Body of pancreas (tissue), 4 donors: ENCODE results near the gene DGKD. TPM values are rescaled to one million over a fixed set of nuclear protein-coding genes. Genes with fewer than 3 reads are reported as not detected.

Experiments used
- ATAC-seq: fragments of 150-250 bp; one replicate; pipeline ENCODE4 v1.9.1; 2016
- DNase-seq, 4 donors: peaks; one replicate each; pipeline ENCODE4 v3.0.0-alpha.2; 2019
- H3K27ac ChIP-seq, 4 donors: fragments of 200-600 bp; sonication (generic); 1 replicate in 3 of 4; 2 replicates in 1 of 4; pipeline versions ENCODE4 v1.5.1 to v1.6.1; 2016 to 2019; ENCODE audit warnings: mild to moderate bottlenecking in 1 of 4, mixed read lengths in 1 of 4, moderate library complexity in 1 of 4
- H3K27me3 ChIP-seq, 2 donors: fragments of 200-600 bp; sonication (generic); one replicate each; pipeline ENCODE4 v1.6.0; 2016; ENCODE audit warnings: mild to moderate bottlenecking in 1 of 2
- H3K36me3 ChIP-seq, 2 donors: fragments of 200-600 bp; sonication (generic); replicated peaks in 1 of 2; 2 replicates each; pipeline ENCODE4 v1.5.1; 2016; ENCODE audit warnings: low read depth in 2 of 2; ENCODE audit not compliant: insufficient read depth in 1 of 2
- H3K4me1 ChIP-seq: fragments of 200-600 bp; sonication (generic); one replicate; pipeline ENCODE4 v1.6.0; 2016
- H3K4me3 ChIP-seq, 2 donors: fragments of 200-600 bp; sonication (generic); 1 replicate in 1 of 2; 2 replicates in 1 of 2; pipeline ENCODE4 v1.5.1; 2016 to 2019
- H3K9me3 ChIP-seq, 3 donors: fragments of 200-600 bp; sonication (generic); 1 replicate in 2 of 3; 2 replicates in 1 of 3; pipeline ENCODE4 v1.5.1; 2016
- POLR2A ChIP-seq, 3 donors: fragments of 450-650 bp; IDR thresholded peaks; one replicate each; pipeline ENCODE4 v1.6.1; 2016; ENCODE audit warnings: antibody characterized with exemption in 3 of 3, mild to moderate bottlenecking in 2 of 3
- WGBS, 2 donors: methylation state at CpG; one replicate each; pipeline ENCODE4 v1.1.5; 2017; 5-methylcytosine and 5-hydroxymethylcytosine counted together
- intact Hi-C: fragments of 100-400 bp; cut with DNase I; formaldehyde crosslinking; loops from one replicate; pipeline ENCODE4 v1.15.1; 2023
- total RNA-seq, 2 donors: library from RNA; depleted of rRNA; stranded (reverse); fragments of >200 nt; gene quantifications; one replicate each; pipeline ENCODE4 v1.1.0, GENCODE V29; 2016
- TF ChIP-seq, protein P1 (sequence below), 7 experiments: fragments of 450-650 bp in 4 of 7; fragments of 200-600 bp in 3 of 7; sonication (generic) in 3 of 7; IDR thresholded peaks; one replicate each; pipeline ENCODE4 v1.5.1; 2016 to 2019; ENCODE audit warnings: antibody characterized with exemption in 7 of 7

Gene DGKD
- total RNA-seq, 2 donors from 2014 or later, result 9.1 to 30.3 TPM

GRCh38 chr2:233314180-233314925 lies 39.9 kb upstream of the DGKD start:
- WGBS, 2 donors, result 74 to 84% methylated on average over 14 to 20 of the region's 20 CpGs
- TF ChIP-seq, protein P1, sequence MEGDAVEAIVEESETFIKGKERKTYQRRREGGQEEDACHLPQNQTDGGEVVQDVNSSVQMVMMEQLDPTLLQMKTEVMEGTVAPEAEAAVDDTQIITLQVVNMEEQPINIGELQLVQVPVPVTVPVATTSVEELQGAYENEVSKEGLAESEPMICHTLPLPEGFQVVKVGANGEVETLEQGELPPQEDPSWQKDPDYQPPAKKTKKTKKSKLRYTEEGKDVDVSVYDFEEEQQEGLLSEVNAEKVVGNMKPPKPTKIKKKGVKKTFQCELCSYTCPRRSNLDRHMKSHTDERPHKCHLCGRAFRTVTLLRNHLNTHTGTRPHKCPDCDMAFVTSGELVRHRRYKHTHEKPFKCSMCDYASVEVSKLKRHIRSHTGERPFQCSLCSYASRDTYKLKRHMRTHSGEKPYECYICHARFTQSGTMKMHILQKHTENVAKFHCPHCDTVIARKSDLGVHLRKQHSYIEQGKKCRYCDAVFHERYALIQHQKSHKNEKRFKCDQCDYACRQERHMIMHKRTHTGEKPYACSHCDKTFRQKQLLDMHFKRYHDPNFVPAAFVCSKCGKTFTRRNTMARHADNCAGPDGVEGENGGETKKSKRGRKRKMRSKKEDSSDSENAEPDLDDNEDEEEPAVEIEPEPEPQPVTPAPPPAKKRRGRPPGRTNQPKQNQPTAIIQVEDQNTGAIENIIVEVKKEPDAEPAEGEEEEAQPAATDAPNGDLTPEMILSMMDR (IDR thresholded peaks at IDR 0.05), result no peak
- TF ChIP-seq POLR2A (IDR thresholded peaks at IDR 0.05), result no peak

GRCh38 chr2:233317196-233317943 lies 36.9 kb upstream of the DGKD start:
- TF ChIP-seq, protein P1 (IDR thresholded peaks at IDR 0.05), result no peak
- no peak for TF ChIP-seq POLR2A (IDR thresholded peaks at IDR 0.05)
- DNase-seq (no peak), ATAC-seq (no peak)
- Histone ChIP-seq H3K27me3 (no peaks in the 10 kb centered on the region), H3K4me1 (no peaks in the 10 kb centered on the region), H3K36me3 (no peaks in the 10 kb centered on the region), H3K4me3 (no peak overlapping the region), H3K9me3 (no peaks in the 10 kb centered on the region), H3K27ac (no peak overlapping the region)
- 62 to 71% methylated on average over 7 of the region's 7 CpGs for WGBS, 2 donors
- intact Hi-C loops, result no loop called here

More at GRCh38 chr2:233314180-233314925, 39.9 kb upstream of the DGKD start:
- H3K4me3 ChIP-seq, result no peak overlapping the region
- no peak for ATAC-seq
- no peaks in the 10 kb centered on the region for H3K27me3 ChIP-seq
- DNase-seq, result no peak
- H3K4me1 ChIP-seq, result no peaks in the 10 kb centered on the region
- H3K9me3 ChIP-seq, result no peaks in the 10 kb centered on the region
- H3K36me3 ChIP-seq, result no peaks in the 10 kb centered on the region
- intact Hi-C loops, result no loop called here
- H3K27ac ChIP-seq, result no peak overlapping the region

GRCh38 chr2:233319256-233319655 lies 35.0 kb upstream of the DGKD start:
- intact Hi-C loops, result no loop called here
- no peak overlapping the region for H3K27ac ChIP-seq
- ATAC-seq, result no peak

GRCh38 chr2:233320470-233320869 lies 33.8 kb upstream of the DGKD start:
- intact Hi-C loops, result no loop called here
- TF ChIP-seq, protein P1 (IDR thresholded peaks at IDR 0.05), result no peak
- TF ChIP-seq POLR2A (IDR thresholded peaks at IDR 0.05), result no peak

More at GRCh38 chr2:233319256-233319655, 35.0 kb upstream of the DGKD start:
- Histone ChIP-seq H3K4me1 (no peaks in the 10 kb centered on the region), H3K27me3 (no peaks in the 10 kb centered on the region), H3K9me3 (no peaks in the 10 kb centered on the region), H3K36me3 (no peaks in the 10 kb centered on the region), H3K4me3 (no peak overlapping the region)
- TF ChIP-seq POLR2A (IDR thresholded peaks at IDR 0.05), result no peak
- TF ChIP-seq, protein P1 (IDR thresholded peaks at IDR 0.05), result no peak
- DNase-seq, result no peak
- WGBS, 2 donors, result 72 to 79% methylated on average over 3 to 5 of the region's 5 CpGs

More at GRCh38 chr2:233320470-233320869, 33.8 kb upstream of the DGKD start:
- no peak overlapping the region for H3K27ac ChIP-seq
- H3K27me3 ChIP-seq, result no peaks in the 10 kb centered on the region
- no peak for ATAC-seq
- H3K36me3 ChIP-seq, result no peaks in the 10 kb centered on the region
- WGBS, 2 donors, result 87 to 90% methylated on average over 16 to 17 of the region's 17 CpGs
- H3K4me1 ChIP-seq, result no peaks in the 10 kb centered on the region
- H3K4me3 ChIP-seq, result no peak overlapping the region
- no peaks in the 10 kb centered on the region for H3K9me3 ChIP-seq
- no peak for DNase-seq
